ENCODE data around the gene NOP56.
"Not testable (repeated sequence)": the region's sequence is repeated elsewhere in the genome, so short reads cannot be mapped to it uniquely, and the experiment has no call there.

NOP56 gene

DNA sequence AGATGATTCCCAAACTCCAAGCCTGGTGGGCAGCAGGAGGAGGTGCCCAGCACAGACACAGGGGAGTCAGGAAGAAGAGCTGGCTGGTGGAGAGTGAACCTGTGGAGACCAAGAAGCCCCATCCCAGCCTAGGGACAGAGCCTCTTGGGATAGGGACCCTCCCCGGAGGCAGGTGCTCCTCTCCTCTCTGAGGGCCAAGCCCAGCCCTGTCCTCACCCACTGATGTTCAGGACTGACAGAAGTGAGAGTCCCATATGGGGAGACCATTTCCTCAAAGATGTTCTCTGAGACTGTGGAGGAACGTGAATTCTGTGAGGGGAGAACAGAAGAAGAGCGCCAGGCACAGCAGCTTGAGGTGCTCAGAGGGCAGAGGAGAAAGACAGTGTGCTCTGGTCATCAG is 37.8 kb downstream of the NOP56 start:
- no peak for DNase-seq

DNA sequence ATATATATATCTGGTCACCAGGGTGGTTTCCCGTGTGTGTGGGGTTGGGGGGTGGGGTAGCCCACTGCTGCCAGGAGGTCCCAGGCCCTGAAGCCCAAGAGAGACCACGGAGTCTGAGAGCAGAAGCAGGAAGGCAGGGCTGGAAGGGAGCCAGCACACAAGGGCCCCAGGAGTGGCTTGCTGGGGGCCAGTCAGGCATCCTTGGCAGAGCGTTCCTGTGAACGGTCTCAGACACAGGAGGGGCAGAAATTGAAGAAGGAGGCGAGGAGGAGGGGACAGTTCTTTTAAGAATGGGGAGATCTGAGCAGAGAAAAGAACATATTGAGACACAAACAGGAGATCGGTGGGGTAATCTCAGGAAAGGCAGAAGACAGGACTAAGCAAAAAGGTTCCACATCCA is 38.3 kb downstream of the NOP56 start:
- no peak for DNase-seq

DNA sequence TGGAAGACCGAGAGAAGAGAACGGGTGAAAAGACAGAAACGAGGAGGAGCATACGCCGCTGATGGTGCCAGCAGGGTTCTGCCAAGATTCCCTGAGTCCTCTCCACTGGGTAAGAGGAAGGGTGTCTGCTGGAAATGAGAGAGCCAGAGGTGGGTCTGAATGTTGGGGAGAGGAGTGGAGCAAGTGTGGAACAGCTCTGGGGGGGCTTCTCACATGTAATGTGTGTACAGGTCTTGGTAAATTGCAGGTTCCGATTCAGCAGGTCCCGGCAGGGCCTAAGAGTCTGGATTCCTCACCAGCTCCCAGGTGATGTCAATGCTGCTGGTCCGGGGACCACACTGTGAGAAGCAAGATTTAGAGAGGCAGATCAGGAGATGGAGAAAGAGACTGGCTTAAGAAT is 38.7 kb downstream of the NOP56 start:
- no peak for DNase-seq

DNA sequence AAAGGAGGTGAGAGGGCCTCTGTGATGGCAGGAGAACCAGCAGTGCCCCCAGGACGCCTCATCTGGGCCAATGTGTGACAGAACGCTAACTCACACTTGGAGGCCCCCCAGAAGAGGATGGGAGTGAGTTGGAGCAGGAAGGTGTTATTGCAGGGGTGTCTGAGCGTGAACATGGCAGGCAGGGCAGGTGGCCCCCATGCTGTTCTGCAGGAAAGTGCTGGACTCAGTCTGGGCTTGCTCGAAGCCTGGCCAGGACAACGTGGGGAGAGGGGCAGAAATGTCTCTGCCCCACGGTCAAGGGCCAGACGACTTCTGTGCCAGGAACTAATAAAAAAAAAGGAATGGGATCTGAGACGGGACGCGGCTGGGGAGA is 39.2 kb downstream of the NOP56 start:
- DNase-seq, result no peak

DNA sequence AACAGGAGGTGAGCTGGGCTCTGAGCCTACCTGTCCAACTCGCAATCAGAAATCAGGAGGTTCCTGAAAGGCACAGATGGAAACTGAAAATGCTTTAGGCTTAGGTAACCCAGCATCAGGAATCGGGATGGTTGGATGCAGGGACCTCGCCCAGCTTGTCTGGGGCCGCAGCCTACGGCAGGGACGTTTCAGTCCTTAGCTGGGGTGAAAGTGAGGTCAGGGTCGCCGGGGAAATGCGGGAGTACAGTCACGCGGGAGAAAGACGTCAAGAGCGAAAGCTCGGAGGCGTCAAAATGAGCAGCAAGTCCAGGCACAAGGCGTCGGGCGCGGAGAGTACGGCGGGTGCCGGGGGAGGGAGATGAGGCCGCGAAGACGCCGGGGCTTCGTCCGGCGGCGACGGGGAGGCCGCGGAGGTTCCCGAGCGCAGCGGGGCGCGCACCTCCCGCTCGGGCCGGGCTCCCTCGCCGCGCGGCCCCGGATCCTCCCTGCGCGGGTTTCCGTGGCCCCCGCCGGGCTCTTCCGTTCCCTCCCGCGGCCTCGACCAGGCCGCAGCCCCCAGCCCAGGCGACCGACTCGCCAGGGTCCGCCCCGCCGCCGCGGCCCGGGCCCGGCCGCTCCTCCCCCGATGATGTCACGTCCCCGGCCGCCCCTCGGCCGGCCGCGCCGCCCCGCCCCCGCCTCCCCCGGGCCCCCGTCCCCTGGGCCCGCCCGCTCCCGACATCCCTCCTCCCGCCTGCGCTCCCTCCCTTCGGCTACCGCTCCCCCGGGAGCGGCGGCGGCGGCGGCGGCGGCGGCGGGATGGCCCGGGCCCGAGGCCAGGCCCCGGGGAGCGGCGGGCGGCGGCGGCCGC is 39.8 kb downstream of the NOP56 start, which contains the start of gene EBF4:
Gene EBF4, plus strand, starts transcription at position 745 of the 850 bp plus-strand sequence. CDS start 866 bp downstream, outside the sequence.
- no peak for DNase-seq

DNA sequence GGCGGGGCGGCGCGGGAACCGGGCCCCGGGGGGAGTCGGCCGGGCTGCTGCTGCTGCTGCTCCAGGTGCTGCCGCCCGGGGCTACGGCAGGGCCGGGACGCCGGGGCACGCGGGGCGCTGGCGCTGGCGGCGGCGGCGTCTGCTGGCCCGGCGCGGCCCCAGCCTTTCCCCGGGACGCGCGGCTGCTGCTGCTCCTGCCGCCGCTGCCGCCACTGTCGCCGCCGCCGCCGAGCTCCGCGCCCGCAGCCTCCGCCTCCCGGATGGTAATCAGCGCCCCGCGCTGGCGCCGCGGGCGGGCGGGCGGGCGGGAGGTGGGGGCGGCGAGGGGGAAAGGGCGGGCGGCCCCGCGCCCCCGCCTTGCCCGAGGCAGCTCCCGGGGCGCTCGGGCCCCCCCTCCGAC is 40.5 kb downstream of the NOP56 start:
- DNase-seq, result no peak

DNA sequence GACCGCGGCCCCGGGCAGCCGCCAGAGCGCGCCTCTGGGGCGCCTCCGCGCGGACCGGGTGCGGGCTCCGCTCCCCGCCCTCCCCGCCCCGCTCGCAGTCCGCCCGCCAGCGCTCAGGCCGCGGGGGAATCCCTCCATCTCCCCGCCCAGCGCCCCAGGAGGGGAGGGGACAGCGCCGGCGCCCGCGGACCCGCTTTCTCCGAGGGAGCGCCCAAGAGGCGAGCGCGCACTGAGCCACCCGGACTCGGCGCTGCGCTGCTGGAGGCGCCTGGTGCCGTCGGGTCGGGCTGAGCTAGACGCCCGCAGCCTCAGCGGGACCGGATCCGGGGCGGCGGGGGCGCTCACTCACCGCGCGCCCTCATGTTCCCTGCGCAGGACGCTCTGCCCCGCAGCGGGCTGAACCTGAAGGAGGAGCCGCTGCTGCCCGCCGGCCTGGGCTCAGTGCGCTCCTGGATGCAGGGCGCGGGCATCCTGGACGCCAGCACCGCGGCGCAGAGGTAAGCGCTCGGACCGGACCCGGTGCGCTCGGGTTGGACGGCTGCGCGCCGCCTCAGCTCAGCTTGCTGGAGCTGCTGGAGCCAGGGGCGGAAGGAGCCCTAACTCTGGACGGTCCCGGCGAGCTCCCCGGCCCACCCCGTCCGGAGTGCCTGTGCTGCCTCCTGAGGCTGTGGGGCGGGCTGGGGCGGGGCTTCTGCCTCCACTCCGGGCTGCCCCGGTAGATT is 41.0 kb downstream of the NOP56 start:
- DNase-seq, result no peak

DNA sequence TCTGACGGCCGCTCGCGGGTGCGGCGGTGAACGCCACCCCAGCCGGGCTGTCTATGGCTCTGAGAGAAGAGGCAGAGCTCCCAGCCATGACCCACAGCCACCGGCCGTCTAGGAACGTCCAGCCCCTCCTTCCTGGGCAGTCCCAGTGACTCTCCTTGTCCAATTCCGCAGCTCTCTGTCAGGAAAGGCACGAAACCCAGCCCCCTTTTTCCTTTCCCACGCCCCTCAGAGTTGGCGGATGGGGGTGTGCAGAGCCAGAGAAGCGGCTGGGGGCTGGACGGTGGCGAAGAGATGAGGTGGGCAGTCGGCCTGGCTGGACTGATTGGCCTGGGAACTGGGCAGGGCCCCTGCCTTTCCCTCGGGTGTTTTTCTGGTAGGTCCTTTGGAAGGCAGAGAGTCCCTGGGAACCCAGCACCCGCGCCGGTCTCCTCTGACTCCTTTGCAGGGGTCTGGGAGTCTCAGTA is 41.6 kb downstream of the NOP56 start:
- DNase-seq, result no peak

DNA sequence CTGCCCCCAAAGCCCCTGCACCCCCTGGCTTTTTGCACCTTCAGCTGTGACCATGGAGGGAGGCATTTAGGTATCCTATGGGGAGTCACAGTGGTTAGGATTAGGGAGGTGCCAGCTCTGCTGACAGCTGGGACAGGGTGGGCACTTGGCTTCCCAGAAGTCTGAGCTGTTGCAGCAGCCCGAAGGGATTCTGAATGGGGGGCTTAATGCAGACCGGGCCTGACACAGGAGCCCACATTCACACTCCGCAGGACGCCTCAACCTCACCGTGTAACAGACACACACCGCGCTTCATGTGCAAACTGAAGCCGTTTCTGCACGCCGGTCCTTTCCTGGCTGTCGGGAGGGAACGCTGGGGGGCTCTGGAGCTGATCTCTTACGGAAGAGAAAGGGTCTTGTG is 42.1 kb downstream of the NOP56 start:
- DNase-seq, result no peak

DNA sequence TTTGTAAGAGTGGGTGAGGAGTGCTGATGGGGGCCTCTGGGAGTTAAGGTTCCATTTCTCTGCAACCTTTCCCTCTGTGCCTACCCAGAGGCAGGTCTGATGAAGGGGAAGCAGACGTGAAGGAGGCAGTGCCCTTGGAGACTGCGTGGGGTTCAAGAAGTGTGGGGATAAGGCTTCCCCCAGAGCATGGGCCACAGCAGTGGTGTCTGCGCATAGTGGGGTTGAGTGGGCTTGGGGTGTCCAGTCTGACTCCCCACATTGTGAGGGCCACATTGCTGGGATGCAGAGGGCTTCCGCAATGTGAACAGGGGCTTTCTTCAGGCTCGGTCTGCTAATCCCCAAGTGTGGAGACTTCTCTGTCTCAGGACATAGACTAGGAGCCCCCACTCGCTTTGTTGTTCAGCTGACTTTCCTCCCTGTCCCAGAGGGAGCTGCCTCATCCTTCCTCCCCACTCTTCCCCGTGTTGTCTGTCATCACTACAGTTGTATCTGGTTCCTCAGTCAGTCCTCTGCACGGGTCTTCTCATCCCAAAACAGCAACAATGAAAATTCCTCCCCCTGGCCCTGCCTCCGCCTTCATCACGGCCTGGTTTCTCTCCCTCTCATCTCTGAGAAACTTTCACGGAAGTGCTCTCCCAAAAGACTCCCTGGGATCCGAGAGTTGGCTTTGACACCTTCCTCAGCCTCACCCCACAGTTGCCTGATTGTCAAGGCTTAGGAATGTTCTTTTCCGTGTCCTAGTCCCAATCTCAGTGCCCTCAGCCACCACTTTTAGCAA is 43.0 kb downstream of the NOP56 start:
- no peak for DNase-seq

DNA sequence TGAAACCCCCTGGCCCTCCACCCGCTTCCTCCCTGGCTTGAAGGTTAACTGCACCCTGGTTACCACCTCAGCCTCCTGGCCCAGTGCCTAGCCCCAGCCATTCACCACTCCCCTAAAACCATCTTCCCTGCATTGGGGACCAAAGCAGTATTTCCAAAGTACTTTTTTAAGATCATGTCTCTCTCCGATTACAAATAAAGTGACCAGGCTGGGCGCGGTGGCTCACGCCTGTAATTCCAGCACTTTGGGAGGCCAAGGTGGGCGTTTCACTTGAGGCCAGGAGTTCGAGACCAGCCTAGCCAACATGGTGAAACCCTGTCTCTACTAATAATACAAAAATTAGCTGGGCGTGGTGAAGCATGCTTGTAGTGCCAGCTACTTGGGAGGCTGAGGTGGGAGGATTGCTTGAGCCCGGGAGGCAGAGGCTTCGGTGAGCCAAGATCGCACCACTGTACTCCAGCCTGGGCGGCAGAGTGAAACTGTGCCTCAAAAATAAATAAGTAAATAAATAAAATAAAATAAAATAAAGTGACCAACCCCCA is 43.6 kb downstream of the NOP56 start:
- not testable (repeated sequence) for DNase-seq

DNA sequence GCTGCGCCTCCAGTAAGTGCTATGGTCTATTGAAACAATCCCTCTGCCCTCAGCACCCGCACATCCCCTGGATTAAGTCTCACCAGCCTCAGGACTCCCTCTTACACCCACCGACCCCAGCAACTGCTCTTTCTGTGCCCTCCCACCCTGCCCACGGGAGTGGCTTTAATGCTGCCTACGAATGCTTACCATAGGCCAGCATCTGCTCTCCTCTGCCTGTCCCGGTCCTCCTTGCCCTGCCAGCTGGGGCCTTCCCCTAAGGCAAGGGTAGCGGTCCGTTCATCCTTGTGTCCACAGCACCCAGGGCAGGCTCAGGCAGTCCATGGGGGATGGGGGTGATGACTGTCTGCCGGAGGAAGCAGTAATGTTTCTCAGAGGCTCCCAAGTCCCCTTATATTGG is 44.2 kb downstream of the NOP56 start:
- DNase-seq, result no peak

DNA sequence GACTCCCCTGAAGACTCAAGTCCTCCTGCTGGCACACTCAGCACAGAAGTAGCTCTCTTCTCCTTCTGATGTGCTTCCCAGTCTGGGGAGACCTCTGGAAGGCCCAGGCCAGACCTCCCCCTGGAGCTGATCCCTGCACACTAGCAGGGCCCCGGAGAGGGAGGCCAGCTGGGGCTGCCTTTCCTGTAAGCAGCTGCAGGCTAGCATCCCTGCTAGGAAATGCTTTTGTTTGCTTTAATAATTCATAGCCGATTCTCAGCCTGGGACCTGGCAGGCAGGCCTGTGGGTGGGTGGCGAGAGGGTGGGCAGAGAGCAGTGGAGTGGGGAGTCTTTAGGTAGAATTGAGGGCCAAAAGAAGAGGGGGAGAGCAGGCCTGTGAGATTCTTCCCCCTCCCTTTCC is 45.3 kb downstream of the NOP56 start:
- DNase-seq, result no peak

DNA sequence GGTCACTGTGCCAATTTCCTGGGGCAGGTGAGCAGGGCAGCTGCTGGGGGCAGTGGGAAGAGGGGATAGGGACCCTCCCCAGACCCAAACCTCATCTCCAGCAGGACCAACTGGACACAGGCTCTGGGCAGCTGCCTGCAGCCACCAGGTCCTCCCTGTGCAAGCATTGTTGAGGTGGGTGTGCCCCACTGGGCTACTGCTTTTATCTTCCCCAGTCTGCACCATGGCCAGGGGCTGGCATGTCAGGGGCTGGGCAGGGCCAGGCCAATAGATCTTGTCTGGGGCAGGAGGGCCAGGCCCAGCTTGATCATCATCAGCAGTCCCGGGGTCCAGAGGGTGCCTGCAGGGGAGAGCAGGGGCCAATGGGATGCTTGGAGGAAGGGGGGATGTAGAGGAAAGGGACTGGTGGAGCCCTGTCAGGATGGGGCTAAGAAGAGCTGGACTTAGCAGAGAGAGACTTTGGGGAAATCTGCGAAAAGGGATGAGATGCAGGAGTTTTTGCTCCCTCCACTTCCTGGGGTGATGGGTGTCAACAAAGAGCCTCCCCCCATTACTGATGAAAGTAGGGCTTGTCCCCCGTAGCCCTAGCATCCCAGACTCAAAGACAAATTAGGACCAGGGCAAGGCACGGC is 45.9 kb downstream of the NOP56 start:
- DNase-seq, result no peak

DNA sequence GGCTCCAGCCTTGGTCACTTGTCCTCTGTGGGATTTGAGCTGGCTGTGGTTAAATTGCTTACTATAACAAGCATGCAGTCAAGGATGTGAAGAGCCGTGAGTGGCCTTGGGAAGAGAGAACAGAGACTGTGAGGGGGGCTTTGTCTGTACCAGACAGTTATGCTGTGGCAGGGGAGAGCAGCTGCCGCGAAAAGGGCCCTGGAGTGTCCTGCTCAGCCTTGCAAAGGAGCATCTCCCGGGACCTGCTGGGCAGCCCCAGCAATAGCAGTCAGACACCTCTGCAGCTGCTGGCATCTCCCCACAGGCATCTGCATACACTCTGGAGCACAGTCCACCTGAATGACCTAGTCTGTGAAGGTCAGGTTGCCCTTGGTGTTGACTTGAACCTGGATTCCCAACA is 46.5 kb downstream of the NOP56 start:
- DNase-seq, result no peak

DNA sequence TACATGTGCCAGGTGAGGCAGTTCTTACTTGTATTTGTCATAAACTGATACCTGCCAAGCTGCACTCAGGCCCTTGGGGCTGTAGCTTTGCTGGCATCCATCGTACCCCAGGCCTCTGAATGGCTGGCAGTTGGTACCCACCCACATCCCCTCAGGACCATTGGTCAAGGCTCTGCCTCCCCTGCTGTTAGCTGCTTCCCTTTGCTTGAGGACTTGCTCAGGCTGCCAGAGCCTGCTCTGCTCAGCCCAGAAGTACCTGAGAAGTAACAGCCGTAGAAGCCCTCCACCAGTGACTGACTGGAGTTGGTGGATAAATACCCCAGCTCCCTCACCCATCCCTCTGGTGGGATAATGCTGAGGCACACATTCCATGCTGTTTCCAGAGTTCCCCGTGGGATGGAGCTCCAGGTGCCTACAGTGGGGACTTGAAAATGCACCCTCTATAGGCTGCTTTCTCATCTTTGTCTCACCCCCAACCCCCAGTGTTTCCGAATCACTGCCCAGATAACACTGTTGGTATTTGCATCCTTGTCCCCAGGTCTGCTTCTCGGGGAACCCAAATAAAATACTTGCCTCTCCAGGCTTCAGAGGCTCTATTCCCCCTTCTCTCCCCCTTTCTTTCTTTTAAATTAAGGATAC is 47.5 kb downstream of the NOP56 start:
- no peak for DNase-seq

DNA sequence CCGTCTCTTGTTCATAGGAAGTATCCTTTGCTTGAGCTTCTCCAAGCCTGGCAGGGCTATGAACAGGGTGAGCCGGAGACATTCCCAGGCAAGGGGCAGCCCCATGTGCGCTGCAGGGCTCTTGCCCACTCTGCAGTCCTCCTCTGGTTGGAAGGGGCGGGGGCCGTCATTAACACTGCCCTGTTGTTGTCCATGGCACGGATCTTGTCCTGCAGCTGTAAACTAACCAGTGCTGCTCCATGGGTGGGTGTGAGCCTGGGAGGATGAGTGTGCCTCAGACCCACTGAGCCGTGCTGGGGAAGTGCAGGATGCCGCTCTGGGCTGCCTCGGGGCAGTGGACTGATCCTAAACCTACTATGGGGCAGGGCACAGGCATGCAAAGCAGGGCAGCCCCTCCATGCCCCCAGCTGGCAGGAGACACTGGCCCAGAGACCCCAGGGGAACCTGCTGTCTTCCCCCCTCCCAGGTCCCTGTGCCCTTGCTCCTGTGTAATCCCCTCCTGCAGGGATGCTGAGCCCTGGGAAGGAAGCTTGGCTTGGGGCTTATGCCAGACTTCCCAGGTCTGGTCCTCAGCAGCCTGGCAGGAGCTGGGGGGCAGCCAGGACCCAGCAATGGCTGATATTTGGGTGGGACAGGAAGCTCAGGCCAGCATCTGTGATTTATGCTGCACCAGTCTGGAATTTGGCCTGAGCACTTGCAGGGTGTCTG is 48.6 kb downstream of the NOP56 start:
- DNase-seq, result no peak

DNA sequence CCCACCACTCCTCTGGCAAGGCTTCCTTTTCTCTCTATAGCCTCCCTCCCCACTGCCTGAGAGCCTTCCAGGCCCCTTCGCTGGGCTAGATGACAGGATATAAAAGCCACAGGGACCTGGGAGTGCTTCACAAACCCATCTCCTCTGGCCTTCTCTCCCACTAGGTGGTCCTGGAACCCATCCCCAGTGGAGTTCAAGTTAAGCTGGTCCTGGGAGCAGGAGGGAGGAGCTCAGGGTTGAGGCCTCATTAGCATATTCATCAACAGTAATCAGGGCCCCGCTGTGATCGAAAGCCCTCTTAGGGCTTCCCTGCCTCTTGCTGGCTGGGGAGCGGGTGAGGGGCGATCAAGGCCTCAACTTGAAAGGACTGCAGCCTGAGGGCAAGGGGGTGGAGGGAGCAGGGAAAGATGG is 49.2 kb downstream of the NOP56 start:
- DNase-seq, result no peak

DNA sequence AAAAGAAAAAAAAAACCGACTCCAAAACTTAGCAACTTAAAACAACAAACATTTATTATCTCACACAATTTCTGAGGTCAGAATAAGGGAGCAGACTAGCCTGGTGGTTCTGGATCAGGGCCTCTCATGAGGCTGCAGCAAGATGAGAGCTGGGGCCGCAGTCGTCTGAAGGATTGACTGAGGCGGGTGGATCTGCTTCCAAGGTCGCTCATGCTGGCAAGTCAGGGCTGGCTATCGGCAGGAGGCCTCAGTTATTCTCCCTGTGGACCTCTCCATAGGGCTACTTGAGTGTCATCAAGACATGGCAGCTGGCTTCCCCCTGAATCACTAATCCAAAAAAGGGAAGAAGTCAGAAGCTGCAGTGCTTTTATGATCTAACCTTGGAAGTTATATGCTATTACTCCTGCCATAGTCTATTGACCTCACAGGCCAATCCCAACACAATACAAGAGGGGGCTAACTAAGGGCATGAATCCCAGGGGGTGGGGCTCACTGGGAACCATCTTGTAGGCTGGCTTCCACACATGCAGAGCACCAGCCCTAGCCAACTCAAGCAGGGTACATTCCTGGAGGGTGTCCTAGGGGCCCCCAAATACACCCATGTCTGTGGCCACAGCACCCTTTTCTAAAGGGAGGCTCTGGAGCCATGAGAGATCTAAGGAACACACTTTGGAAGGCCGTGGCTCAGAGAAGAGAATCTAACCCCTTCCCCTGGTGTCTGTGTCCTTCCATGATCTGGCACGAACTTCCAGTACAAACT is 51.5 kb downstream of the NOP56 start:
- no peak for DNase-seq

DNA sequence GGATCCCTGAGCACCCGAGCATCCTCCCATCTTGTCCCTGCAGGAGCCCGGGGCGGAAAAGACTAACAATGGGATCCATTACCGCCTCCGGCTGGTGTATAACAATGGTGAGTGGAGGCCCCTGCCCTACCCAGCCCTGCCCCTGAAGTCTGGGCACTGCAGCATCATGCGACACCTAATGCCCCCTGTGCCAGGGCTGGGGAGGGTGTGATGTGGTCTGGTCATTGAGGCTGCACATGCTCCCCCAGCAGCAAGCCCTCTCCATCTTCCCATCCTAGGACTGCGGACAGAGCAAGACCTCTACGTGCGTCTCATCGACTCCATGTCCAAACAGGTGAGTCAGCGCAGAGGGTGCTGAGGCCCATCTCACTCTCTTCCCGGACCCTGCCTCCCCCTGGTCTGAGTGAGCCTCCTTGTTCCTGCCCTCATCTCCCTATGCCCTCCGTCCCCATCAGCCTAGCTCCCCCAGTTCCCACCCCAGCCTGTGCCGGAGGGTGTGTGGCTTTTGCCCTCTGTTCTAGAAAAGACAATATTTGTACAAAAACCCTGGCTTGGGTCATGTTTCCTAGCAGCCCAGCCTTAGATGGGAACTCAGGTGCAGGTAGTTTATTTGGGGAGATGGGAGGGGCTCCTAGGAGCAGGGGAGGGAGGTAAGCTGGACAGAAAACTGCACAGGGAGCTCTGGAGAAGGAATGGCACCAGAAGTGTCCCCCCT is 53.7 kb downstream of the NOP56 start:
- DNase-seq, result no peak
